CD14-positive monocyte (primary cell): ENCODE data around the gene TYROBP. TPM values are rescaled to one million over a fixed set of nuclear protein-coding genes. Genes with fewer than 3 reads are reported as not detected.

Experiments used
- DNase-seq, 3 donors: peaks; one replicate each; pipeline ENCODE4 v3.0.0-alpha.2; 2011 to 2022
- H2AFZ ChIP-seq: 2 replicates; pipeline ENCODE4 v1.6.0; 2012; ENCODE audit warnings: mild to moderate bottlenecking, low read depth, low read length, inconsistent platforms; ENCODE audit not compliant: insufficient read depth, poor library complexity, severe bottlenecking
- H3K27ac ChIP-seq, 2 donors: 1 replicate in 1 of 2; 2 replicates in 1 of 2; pipeline ENCODE4 v1.5.1; 2012 to 2013; ENCODE audit warnings: low read length in 2 of 2, control low read depth in 1 of 2, inconsistent platforms in 1 of 2, low read depth in 1 of 2, mild to moderate bottlenecking in 1 of 2
- H3K27me3 ChIP-seq, 2 donors: one replicate each; pipeline versions ENCODE4 v1.6.0 to v1.6.1; 2011 to 2013; ENCODE audit warnings: low read length in 2 of 2; ENCODE audit not compliant: control insufficient read depth in 2 of 2, insufficient read depth in 2 of 2
- H3K36me3 ChIP-seq, 2 donors: replicated peaks in 1 of 2; 1 replicate in 1 of 2; 2 replicates in 1 of 2; pipeline versions ENCODE4 v1.5.1 to v1.6.1; 2012 to 2013; ENCODE audit warnings: low read length in 2 of 2, control low read depth in 1 of 2, inconsistent platforms in 1 of 2, mild to moderate bottlenecking in 1 of 2; ENCODE audit not compliant: insufficient read depth in 2 of 2, control insufficient read depth in 1 of 2
- H3K4me1 ChIP-seq, 2 donors: 1 replicate in 1 of 2; 2 replicates in 1 of 2; pipeline versions ENCODE4 v1.5.1 to v1.6.1; 2012 to 2013; ENCODE audit warnings: low read length in 2 of 2, control low read depth in 1 of 2, inconsistent platforms in 1 of 2, mild to moderate bottlenecking in 1 of 2, moderate library complexity in 1 of 2; ENCODE audit not compliant: insufficient read depth in 2 of 2, control insufficient read depth in 1 of 2
- H3K4me2 ChIP-seq: replicated peaks from 2 replicates; pipeline ENCODE3; 2012; ENCODE audit warnings: low read length, moderate library complexity, mild to moderate bottlenecking; ENCODE audit not compliant: poor library complexity, severe bottlenecking; ENCODE audit errors: extremely low read depth
- H3K4me3 ChIP-seq, 3 experiments: fragments of 200-600 bp in 1 of 3; sonication (generic) in 1 of 3; replicated peaks in 1 of 3; 1 replicate in 2 of 3; 2 replicates in 1 of 3; pipeline ENCODE4 v1.5.1; 2011 to 2013; ENCODE audit warnings: low read length in 3 of 3, mild to moderate bottlenecking in 3 of 3, control low read depth in 2 of 3, low read depth in 2 of 3, inconsistent platforms in 1 of 3, moderate library complexity in 1 of 3
- H3K79me2 ChIP-seq: 2 replicates; pipeline ENCODE4 v1.6.0; 2012; ENCODE audit warnings: mild to moderate bottlenecking, control low read depth, inconsistent platforms, low read length, moderate library complexity; ENCODE audit not compliant: insufficient read depth
- H3K9ac ChIP-seq: 2 replicates; pipeline ENCODE4 v1.6.0; 2017; ENCODE audit warnings: low read length, mild to moderate bottlenecking; ENCODE audit not compliant: insufficient read depth, poor library complexity, severe bottlenecking
- H3K9me3 ChIP-seq, 2 donors: replicated peaks in 1 of 2; 1 replicate in 1 of 2; 2 replicates in 1 of 2; pipeline versions ENCODE4 v1.5.1 to v1.6.1; 2012 to 2013; ENCODE audit warnings: low read length in 2 of 2, control low read depth in 1 of 2; ENCODE audit not compliant: control insufficient read depth in 1 of 2, insufficient read depth in 1 of 2
- H4K20me1 ChIP-seq: 2 replicates; pipeline ENCODE4 v1.6.0; 2012; ENCODE audit warnings: mild to moderate bottlenecking, low read length, control low read depth, moderate library complexity; ENCODE audit not compliant: insufficient read depth
- H3K27ac Mint-ChIP-seq, 7 donors: one replicate each; pipeline ENCODE4 v1.8.0; 2020; ENCODE audit warnings: mild to moderate bottlenecking in 7 of 7, mixed read lengths in 7 of 7, moderate library complexity in 6 of 7, inconsistent platforms in 2 of 7
- H3K27me3 Mint-ChIP-seq, 3 donors: one replicate each; pipeline ENCODE4 v1.8.0; 2021 to 2022; ENCODE audit warnings: low read depth in 3 of 3, mild to moderate bottlenecking in 3 of 3, mixed read lengths in 3 of 3, moderate library complexity in 3 of 3, inconsistent platforms in 1 of 3
- H3K36me3 Mint-ChIP-seq, 2 donors: one replicate each; pipeline ENCODE4 v1.8.0; 2020; ENCODE audit warnings: mixed read lengths in 2 of 2, inconsistent platforms in 1 of 2, mild to moderate bottlenecking in 1 of 2
- H3K4me1 Mint-ChIP-seq: one replicate; pipeline ENCODE4 v1.8.0; 2020; ENCODE audit warnings: mild to moderate bottlenecking, mixed read lengths
- H3K4me3 Mint-ChIP-seq, 2 donors: one replicate each; pipeline ENCODE4 v1.8.0; 2020; ENCODE audit warnings: mild to moderate bottlenecking in 2 of 2, mixed read lengths in 2 of 2, moderate library complexity in 1 of 2
- H3K9me3 Mint-ChIP-seq, 7 donors: one replicate each; pipeline ENCODE4 v1.8.0; 2020 to 2022; ENCODE audit warnings: mixed read lengths in 7 of 7, mild to moderate bottlenecking in 6 of 7, moderate library complexity in 6 of 7, inconsistent platforms in 2 of 7
- WGBS: methylation state at CpG from one replicate; pipeline ENCODE4 v1.1.5; 2013; ENCODE audit warnings: missing lambda C conversion rate; ENCODE audit not compliant: insufficient coverage; 5-methylcytosine and 5-hydroxymethylcytosine counted together
- intact Hi-C, 2 donors: fragments of 100-400 bp; cut with micrococcal nuclease; formaldehyde crosslinking; loops; one replicate each; pipeline versions ENCODE4 v1.15.0 to v1.15.1; 2023
- polyA plus RNA-seq, 3 donors: library from polyadenylated mRNA; depleted of rRNA in 1 of 3; unstranded in 2 of 3; stranded (reverse) in 1 of 3; fragments of 300-500 nt in 2 of 3; fragments of >200 nt in 1 of 3; fragmentation: Illumina TruSeq in 2 of 3; gene quantifications; 1 replicate in 2 of 3; 2 replicates in 1 of 3; pipeline ENCODE4 v1.2.3, GENCODE V29; 2012 to 2021
- TF ChIP-seq, protein P1 (sequence below): fragments of 200-600 bp; IDR thresholded peaks from one replicate; pipeline ENCODE4 v1.8.0; 2022; ENCODE audit warnings: antibody characterized with exemption, mild to moderate bottlenecking

The TYROBP gene
- polyA plus RNA-seq, 3 donors, result 3,224 to 6,141 (median 5,182) TPM

- Histone ChIP-seq H3K27me3 (no peaks in the 10 kb centered on the region), H2AFZ (no peak overlapping the region), H3K9me3 (no peaks in the 10 kb centered on the region), H3K4me2 (peak overlapping the region; percentile 100), H3K4me3 (peak overlapping the region in 2 of 3 experiments; percentile 3 to 99), H4K20me1 (no peaks in the 10 kb centered on the region), H3K9ac (peak overlapping the region; percentile 60), H3K27ac (peak overlapping the region; percentile 97 to 98), H3K79me2 (peaks cover 45% of the 10 kb centered on the region), H3K4me1 (peaks cover 86 to 99% of the 10 kb centered on the region in 2 donors), H3K36me3 (peaks cover 15 to 16% of the 10 kb centered on the region in 2 donors)
- intact Hi-C loops, result loop anchor here in 1 of 2 donors (2.0 to 10.0 kb wide), 5 partner anchors 15 to 465 kb away; partner anchors contain the start of genes FFAR2, IGFLR1, LIN37 and OVOL3
- TF ChIP-seq, protein P1, sequence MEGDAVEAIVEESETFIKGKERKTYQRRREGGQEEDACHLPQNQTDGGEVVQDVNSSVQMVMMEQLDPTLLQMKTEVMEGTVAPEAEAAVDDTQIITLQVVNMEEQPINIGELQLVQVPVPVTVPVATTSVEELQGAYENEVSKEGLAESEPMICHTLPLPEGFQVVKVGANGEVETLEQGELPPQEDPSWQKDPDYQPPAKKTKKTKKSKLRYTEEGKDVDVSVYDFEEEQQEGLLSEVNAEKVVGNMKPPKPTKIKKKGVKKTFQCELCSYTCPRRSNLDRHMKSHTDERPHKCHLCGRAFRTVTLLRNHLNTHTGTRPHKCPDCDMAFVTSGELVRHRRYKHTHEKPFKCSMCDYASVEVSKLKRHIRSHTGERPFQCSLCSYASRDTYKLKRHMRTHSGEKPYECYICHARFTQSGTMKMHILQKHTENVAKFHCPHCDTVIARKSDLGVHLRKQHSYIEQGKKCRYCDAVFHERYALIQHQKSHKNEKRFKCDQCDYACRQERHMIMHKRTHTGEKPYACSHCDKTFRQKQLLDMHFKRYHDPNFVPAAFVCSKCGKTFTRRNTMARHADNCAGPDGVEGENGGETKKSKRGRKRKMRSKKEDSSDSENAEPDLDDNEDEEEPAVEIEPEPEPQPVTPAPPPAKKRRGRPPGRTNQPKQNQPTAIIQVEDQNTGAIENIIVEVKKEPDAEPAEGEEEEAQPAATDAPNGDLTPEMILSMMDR, result no peak
- Mint-ChIP-seq H3K4me3 (peak overlapping the region; percentile 60 to 97), H3K27ac (peak overlapping the region; percentile 96 to 100 (median 100)), H3K27me3 (peaks cover 0 to 3% (median 0%) of the 10 kb centered on the region in 3 donors), H3K4me1 (peaks cover 72% of the 10 kb centered on the region), H3K9me3 (no peaks in the 10 kb centered on the region), H3K36me3 (peaks cover 26 to 34% of the 10 kb centered on the region in 2 donors)
- WGBS, result 37% methylated on average over 4 of the region's 6 CpGs
- no peak for DNase-seq
These were observed 1.6 kb upstream of the TYROBP start for GRCh38 chr19:35909684-35910035.

- H3K27me3 Mint-ChIP-seq, result peaks cover 0 to 2% (median 0%) of the 10 kb centered on the region in 3 donors
- peak overlapping the region; percentile 95 to 97 for H3K4me3 Mint-ChIP-seq
- H3K9ac ChIP-seq, result peak overlapping the region; percentile 82
- no peaks in the 10 kb centered on the region for H3K27me3 ChIP-seq
- peak overlapping the region; percentile 97 to 98 for H3K27ac ChIP-seq
- peaks cover 31 to 39% of the 10 kb centered on the region in 2 donors for H3K36me3 Mint-ChIP-seq
- intact Hi-C loops, result loop anchor here in 1 of 2 donors (10.0 kb wide), 4 partner anchors 146 to 464 kb away; partner anchors contain the start of genes FFAR2, IGFLR1, LIN37 and OVOL3
- H3K9me3 Mint-ChIP-seq, result peaks cover 0 to 1% (median 0%) of the 10 kb centered on the region in 7 donors
- 22% methylated on average over 6 of the region's 10 CpGs for WGBS
- peaks cover 73% of the 10 kb centered on the region for H3K4me1 Mint-ChIP-seq
- H3K4me1 ChIP-seq, result peaks cover 86 to 99% of the 10 kb centered on the region in 2 donors
- peak; percentile 99 to 100 (median 100) for DNase-seq
- no peaks in the 10 kb centered on the region for H4K20me1 ChIP-seq
- peak overlapping the region; percentile 96 to 100 (median 100) for H3K27ac Mint-ChIP-seq
- peak overlapping the region; percentile 100 for H3K4me2 ChIP-seq
- peaks cover 18 to 20% of the 10 kb centered on the region in 2 donors for H3K36me3 ChIP-seq
- TF ChIP-seq, protein P1, result no peak
- no peaks in the 10 kb centered on the region for H3K9me3 ChIP-seq
- H2AFZ ChIP-seq, result no peak overlapping the region
- peak overlapping the region; percentile 51 to 99 (median 97) for H3K4me3 ChIP-seq
- peaks cover 50% of the 10 kb centered on the region for H3K79me2 ChIP-seq
These were observed 1.0 kb upstream of the TYROBP start for GRCh38 chr19:35908973-35909683.
